ENCODE measurements around the gene OCRL.

GRCh38 chrX:129614481-129615255 is 74.6 kb downstream of the OCRL start:
- no peak for TF ChIP-seq CTCF (IDR thresholded peaks at IDR 0.05; ENCODE audit: low read depth, low read length, poor library complexity, severe bottlenecking)
- no peak for TF ChIP-seq EZH2phosphoT487 (IDR thresholded peaks at IDR 0.05; ENCODE audit: borderline replicate concordance, low read length)

Measured in DOHH2 (cell line).